GM18526 (cell line): ENCODE measurements around the gene PLXDC2.

Experiments used
- POLR2A ChIP-seq: IDR thresholded peaks from 3 replicates; pipeline ENCODE4 v1.6.1; 2011; ENCODE audit not compliant: insufficient read length; ENCODE audit errors: extremely low read depth

Gene PLXDC2

DNA sequence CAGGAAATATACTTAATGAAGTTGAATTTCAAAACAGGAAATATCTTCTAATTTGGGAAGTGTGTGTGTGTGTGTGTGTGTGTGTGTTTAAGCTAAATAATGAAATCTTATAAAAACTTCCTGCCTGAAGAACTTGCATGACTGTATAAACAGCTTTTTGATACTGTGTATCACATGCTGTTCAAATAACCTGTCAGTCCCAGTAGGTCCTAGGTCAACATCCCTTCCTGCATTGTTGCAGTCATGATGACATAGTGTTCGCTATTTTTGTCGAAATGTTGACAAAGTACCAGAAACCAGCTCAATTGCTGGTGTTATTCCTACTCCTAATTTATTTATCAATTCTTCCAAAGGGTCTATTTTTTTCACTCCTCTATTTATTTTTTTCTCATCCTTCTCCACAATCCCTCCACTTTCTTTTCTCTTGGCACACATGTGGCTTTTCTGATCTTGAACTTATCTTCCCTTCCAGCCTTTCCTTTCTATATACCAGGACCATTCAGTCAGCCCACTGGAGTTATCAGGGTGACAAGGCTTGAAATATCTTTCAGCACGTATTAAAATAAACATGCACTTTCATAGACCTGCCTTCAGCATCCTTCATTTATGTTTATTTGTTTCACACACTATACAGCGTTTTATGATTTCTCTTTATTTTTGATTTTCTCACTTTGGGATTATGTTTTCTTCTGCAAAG lies 115.8 kb downstream of the PLXDC2 start:
- no peak for TF ChIP-seq POLR2A

DNA sequence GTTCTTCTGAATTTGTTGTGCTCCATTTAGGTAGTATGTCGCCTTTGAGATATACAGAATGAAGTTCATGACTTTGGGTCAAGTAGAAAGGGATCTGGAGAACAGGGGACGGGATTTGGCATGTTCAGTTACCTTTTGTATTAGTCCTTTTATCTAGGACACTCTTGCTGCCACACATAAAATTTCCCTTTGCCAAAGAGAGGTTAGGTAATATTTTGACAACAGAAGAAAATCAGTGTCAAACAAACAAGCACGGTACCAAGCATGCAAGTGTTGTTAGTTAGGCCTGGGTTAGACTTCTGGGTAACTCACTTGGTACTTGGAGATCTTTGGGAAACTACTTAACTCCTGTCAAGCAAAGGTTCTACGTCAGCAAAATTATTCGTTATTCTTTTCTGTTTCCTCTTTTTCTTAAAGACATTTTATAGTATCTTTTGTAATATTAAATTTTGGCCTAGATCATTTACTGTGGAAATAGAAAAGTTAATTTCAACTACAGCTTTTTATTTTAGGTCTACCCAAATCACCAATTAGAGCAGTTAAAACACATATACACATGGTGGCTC lies 116.7 kb downstream of the PLXDC2 start:
- no peak for TF ChIP-seq POLR2A

DNA sequence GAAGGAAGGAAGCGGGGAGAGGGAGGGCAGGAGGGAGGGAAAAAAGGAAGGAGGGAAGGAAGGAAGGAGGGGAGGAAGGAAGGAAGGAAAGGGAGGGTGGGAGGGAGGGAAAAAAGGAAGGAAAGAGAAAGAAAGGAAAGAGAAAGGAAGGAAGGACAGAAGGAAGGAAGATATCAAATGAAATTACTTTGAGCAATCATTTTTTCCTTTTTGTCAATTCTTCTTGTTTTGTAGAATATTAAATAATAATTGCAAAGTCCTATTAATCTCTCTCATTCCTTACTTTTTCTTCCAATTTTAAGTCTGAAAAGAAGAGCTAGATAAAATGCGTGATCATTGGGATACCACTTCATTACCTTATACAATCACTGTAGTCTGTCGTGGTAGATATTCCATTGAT lies 117.5 kb downstream of the PLXDC2 start:
- no peak for TF ChIP-seq POLR2A

DNA sequence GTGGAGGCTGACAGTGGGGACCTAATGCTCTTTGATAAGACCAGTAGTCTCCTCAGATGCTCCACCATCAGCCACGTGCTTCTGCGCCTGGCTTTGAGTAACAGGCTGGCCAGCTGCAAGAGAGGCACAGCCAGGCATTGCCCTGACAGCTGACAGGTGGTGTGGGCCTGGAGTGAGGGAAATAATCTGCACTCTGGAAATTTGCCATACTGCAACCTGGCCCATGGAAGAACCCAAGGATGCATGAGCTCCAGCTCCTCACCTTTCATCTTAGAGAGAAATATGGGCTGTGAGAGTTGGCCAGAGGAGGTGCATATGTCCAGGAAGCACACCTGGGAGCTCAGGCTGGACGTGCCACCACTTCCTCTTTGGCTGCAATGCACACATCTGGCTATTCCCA lies 118.9 kb downstream of the PLXDC2 start:
- no peak for TF ChIP-seq POLR2A

- TF ChIP-seq POLR2A = no peak
Measured at GRCh38 chr10:19936289-19936688, 120.1 kb downstream of the PLXDC2 start.

GRCh38 chr10:19937989-19938388 lies 121.8 kb downstream of the PLXDC2 start:
- no peak for TF ChIP-seq POLR2A

DNA sequence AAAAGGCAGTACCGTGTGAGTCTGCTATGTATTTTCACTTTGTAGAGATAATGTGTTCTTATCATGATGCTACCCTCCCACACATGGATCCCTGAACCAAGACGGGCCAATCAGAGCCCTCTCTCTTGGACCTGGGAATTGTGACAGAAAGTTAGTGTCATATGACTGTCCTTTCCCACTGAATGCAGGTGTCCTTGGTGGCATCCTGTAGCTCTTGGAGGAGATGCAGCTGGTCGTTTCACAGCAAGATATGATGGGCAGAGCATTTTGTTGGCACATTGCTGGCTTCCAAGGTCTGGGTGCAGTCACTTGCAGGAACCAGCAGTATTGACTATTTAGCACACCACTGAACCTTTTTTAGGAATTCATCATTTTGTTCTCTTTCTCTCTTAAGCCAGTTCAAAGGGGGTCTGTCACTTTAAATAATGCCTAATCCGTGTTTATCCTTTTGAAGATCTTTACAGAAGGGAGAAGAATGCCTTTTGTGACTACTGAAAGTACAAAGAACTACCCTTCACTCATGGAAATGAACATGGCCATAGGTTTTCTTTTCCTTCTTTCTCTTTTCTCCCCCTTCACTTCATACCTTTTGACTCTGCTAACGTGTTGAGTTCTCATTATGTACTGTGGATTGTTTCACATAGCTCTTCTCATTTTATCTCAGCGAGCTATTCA lies 125.1 kb downstream of the PLXDC2 start:
- TF ChIP-seq POLR2A = no peak

GRCh38 chr10:19944911-19945663 lies 128.9 kb downstream of the PLXDC2 start:
- TF ChIP-seq POLR2A = no peak

GRCh38 chr10:19946245-19946644 lies 130.0 kb downstream of the PLXDC2 start:
- TF ChIP-seq POLR2A = no peak

DNA sequence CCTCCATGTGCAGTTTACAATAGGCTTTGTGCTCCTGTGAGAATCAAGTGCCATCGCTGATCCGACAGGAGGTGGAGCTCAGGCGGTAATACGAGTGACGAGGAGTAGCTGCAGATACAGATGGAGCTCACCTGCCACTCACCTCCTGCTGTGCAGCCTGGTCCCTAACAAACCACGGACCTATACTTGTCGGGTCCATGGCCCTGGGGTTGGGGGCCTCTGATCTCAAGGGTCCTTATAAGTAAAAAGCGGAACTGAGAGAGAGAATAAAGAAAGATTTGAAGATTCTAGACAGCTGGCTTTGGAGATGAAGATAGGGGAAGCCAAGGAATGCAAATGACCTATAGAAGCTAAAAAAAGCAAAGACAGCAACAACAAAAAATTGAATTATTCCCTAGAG lies 130.6 kb downstream of the PLXDC2 start:
- no peak for TF ChIP-seq POLR2A

DNA sequence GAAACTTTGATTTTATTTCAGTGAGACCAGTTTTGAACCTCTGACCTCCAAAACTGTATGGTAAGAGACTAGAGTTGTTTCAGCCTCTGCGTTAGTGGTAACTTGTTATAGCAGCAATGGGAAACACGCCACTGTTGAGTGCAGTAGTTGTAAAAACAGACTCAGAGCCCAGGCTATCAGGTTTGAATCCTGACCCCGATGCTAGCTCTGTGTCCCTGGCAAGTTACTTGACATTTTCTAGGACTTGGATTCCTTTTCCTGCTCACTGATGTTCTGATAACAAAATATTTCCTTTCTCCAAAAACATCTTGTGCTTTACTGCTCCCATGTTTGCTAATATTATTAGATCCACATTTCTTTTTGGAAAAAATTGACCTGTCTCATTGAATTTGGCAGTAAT lies 131.0 kb downstream of the PLXDC2 start:
- TF ChIP-seq POLR2A = no peak

DNA sequence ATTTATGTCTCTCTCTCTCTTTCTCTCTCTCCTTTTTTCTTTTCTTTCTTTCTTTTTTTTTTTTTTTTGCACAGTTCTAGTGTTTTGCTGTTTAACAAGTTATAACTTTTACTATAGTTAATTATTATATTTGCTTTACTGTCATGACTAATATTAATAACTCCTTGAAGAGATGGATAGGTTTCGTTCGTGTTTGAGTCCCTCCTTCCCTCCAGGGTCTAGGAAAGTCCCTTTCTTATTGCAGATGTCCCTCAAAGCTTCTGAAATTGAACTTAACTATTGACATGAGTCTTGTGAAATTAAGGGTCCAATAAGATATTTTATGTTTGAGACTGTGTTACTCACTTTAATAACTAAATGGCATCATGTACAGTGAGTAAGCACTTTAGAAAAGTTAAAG lies 131.4 kb downstream of the PLXDC2 start:
- no peak for TF ChIP-seq POLR2A

DNA sequence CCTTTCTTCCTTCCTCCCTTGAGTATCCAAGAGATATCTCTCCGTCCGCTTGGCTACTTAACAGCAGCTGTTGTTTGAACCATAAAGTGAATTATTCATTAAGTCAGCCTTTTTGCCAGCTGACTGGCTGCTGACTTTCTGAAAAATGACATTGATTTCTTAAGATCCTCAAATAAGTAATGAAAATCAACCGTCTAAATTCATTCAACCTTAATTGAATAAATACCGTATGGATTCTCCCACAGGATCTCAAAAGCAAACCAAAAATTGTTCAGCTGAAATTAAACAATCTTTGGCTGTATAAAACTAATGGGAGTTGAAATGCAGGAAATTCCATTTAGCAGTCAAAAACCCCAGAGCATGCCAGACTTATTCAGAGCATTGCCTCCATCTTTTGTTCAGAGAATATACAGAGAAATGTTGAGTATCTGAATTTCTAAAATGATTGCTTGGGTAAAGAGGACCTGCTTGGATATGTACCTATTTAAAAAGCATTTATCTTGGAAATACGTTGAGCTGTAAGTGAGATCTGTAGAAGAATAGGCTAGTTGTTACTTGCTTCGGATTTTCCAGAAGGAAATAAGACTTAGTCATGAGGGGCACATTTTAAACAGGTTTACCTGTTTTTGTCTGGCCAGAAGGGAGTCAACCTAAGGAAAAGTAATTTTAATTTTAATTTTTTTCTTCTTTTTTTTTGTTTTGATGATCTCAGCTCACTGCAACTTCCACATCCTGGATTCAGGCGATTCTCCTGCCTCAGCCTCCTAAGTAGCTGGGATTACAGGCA lies 136.2 kb downstream of the PLXDC2 start:
- TF ChIP-seq POLR2A = no peak

- no peak for TF ChIP-seq POLR2A
Measured at GRCh38 chr10:19954601-19955000, 138.4 kb downstream of the PLXDC2 start.

- TF ChIP-seq POLR2A = no peak
Measured at GRCh38 chr10:19956516-19957032, 140.3 kb downstream of the PLXDC2 start.

DNA sequence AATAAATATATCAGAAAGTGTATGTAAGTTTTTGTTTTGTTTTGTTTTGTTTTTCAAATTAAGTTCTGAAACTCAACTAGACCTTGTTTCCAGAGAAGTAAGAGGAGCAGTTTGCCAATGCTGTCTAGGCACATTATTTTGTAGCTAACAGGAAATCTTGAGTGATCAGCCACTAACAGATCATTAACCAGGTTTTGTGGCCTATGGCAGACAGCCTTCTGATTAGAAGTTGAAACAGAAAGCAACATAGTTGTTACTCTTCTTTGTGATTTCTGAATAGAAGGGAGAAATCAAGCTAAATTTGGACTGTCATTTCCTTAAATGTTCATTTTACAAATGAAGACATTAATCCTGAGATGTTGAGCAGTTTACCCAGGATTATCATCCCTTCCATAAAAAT lies 142.6 kb downstream of the PLXDC2 start:
- TF ChIP-seq POLR2A = no peak
